Measurements from ENCODE around the gene GUCY1B1. TPM values are rescaled to one million over a fixed set of nuclear protein-coding genes. Genes with fewer than 3 reads are reported as not detected.

GUCY1B1 gene
- total RNA-seq, 2 experiments from 2014 or later = not detected

- no peaks in the 10 kb centered on the region for H3K36me3 ChIP-seq (ENCODE audit: insufficient read depth, low read length)
- H2AFZ ChIP-seq (ENCODE audit: low read length) = no peak overlapping the region
- TF ChIP-seq, protein P1, sequence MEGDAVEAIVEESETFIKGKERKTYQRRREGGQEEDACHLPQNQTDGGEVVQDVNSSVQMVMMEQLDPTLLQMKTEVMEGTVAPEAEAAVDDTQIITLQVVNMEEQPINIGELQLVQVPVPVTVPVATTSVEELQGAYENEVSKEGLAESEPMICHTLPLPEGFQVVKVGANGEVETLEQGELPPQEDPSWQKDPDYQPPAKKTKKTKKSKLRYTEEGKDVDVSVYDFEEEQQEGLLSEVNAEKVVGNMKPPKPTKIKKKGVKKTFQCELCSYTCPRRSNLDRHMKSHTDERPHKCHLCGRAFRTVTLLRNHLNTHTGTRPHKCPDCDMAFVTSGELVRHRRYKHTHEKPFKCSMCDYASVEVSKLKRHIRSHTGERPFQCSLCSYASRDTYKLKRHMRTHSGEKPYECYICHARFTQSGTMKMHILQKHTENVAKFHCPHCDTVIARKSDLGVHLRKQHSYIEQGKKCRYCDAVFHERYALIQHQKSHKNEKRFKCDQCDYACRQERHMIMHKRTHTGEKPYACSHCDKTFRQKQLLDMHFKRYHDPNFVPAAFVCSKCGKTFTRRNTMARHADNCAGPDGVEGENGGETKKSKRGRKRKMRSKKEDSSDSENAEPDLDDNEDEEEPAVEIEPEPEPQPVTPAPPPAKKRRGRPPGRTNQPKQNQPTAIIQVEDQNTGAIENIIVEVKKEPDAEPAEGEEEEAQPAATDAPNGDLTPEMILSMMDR (conservative IDR thresholded peaks at IDR 0.05; ENCODE audit: low read length) = no peak
- TF ChIP-seq EZH2phosphoT487 (IDR thresholded peaks at IDR 0.05; ENCODE audit: borderline replicate concordance, low read depth, low read length) = no peak
- no peaks in the 10 kb centered on the region for H3K9me2 ChIP-seq (ENCODE audit: insufficient read depth, low read length)
- ChIA-PET POLR2A (no interaction called here), CTCF (ENCODE audit: unreplicated experiment) (no interaction called here)
- H3K27ac ChIP-seq (ENCODE audit: low read depth, low read length, poor library complexity, severe bottlenecking) = no peak overlapping the region
- H3K4me3 ChIP-seq (ENCODE audit: low read depth, low read length, poor library complexity, severe bottlenecking) = no peak overlapping the region
- H3K4me2 ChIP-seq (ENCODE audit: low read length) = no peak overlapping the region
- BruUV-seq (replicated peaks) = no TSS peak
- H3K79me2 ChIP-seq (ENCODE audit: insufficient read depth, low read depth, low read length) = no peaks in the 10 kb centered on the region
- no peaks in the 10 kb centered on the region for H3K9me3 ChIP-seq (ENCODE audit: low read length)
- H3K4me1 ChIP-seq (ENCODE audit: insufficient read depth, low read length, poor library complexity, severe bottlenecking) = no peaks in the 10 kb centered on the region
- no peaks in the 10 kb centered on the region for H4K20me1 ChIP-seq (ENCODE audit: insufficient read depth, low read length)
- DNase-seq (ENCODE audit: low spot score) = no peak
- intact Hi-C loops (cut with micrococcal nuclease; ENCODE audit: unreplicated experiment) = no loop called here
Observed at GRCh38 chr4:155761047-155761446, 2.2 kb downstream of the GUCY1B1 start.

DNA sequence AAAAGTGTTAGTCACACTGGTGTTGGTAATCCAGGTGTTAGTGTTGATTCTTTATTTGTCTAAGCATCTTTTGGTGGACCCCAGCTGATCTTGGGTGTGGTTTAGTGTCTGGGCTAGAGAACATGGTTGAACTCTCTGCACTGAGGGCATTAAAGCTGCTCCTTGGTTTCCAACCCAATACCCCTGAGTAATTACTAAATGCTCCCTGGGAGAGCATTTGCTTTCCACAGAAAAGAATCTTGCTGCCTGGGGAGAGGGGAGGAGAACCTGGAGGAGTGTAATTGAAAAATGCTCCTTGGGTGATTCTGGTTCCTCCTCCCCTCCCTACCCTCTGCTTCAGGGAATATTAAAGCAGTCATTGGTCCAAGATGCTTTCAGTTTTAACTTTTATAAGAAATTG is 3.1 kb downstream of the GUCY1B1 start:
- H3K4me2 ChIP-seq (ENCODE audit: low read length) = no peak overlapping the region
- no peaks in the 10 kb centered on the region for H3K4me1 ChIP-seq (ENCODE audit: insufficient read depth, low read length, poor library complexity, severe bottlenecking)
- BruUV-seq (replicated peaks) = no TSS peak
- TF ChIP-seq, protein P1 (conservative IDR thresholded peaks at IDR 0.05; ENCODE audit: low read length) = no peak
- no peak for TF ChIP-seq EZH2phosphoT487 (IDR thresholded peaks at IDR 0.05; ENCODE audit: borderline replicate concordance, low read depth, low read length)
- no peaks in the 10 kb centered on the region for H3K9me2 ChIP-seq (ENCODE audit: insufficient read depth, low read length)
- no peaks in the 10 kb centered on the region for H3K9me3 ChIP-seq (ENCODE audit: low read length)
- ChIA-PET POLR2A (interaction anchor here (0.5 kb wide), 1 partner anchor 707 kb away, joined by 3 read pairs; no protein-coding TSS in a partner anchor), CTCF (ENCODE audit: unreplicated experiment) (no interaction called here)
- no peak for DNase-seq (ENCODE audit: low spot score)
- no peaks in the 10 kb centered on the region for H3K36me3 ChIP-seq (ENCODE audit: insufficient read depth, low read length)
- H3K79me2 ChIP-seq (ENCODE audit: insufficient read depth, low read depth, low read length) = no peaks in the 10 kb centered on the region
- H3K4me3 ChIP-seq (ENCODE audit: low read depth, low read length, poor library complexity, severe bottlenecking) = no peak overlapping the region
- no peak overlapping the region for H2AFZ ChIP-seq (ENCODE audit: low read length)
- H4K20me1 ChIP-seq (ENCODE audit: insufficient read depth, low read length) = no peaks in the 10 kb centered on the region
- intact Hi-C loops (cut with micrococcal nuclease; ENCODE audit: unreplicated experiment) = no loop called here
- no peak overlapping the region for H3K27ac ChIP-seq (ENCODE audit: low read depth, low read length, poor library complexity, severe bottlenecking)

GRCh38 chr4:155762334-155762733 is 3.5 kb downstream of the GUCY1B1 start:
- ChIA-PET POLR2A (interaction anchor here (0.5 kb wide), 1 partner anchor 706 kb away, joined by 3 read pairs; no protein-coding TSS in a partner anchor), CTCF (ENCODE audit: unreplicated experiment) (no interaction called here)
- no peak overlapping the region for H3K4me2 ChIP-seq (ENCODE audit: low read length)
- H3K79me2 ChIP-seq (ENCODE audit: insufficient read depth, low read depth, low read length) = no peaks in the 10 kb centered on the region
- no peaks in the 10 kb centered on the region for H4K20me1 ChIP-seq (ENCODE audit: insufficient read depth, low read length)
- no peak overlapping the region for H2AFZ ChIP-seq (ENCODE audit: low read length)
- intact Hi-C loops (cut with micrococcal nuclease; ENCODE audit: unreplicated experiment) = no loop called here
- H3K36me3 ChIP-seq (ENCODE audit: insufficient read depth, low read length) = no peaks in the 10 kb centered on the region
- no TSS peak for BruUV-seq (replicated peaks)
- no peaks in the 10 kb centered on the region for H3K4me1 ChIP-seq (ENCODE audit: insufficient read depth, low read length, poor library complexity, severe bottlenecking)
- DNase-seq (ENCODE audit: low spot score) = no peak
- H3K9me3 ChIP-seq (ENCODE audit: low read length) = no peaks in the 10 kb centered on the region
- TF ChIP-seq, protein P1 (conservative IDR thresholded peaks at IDR 0.05; ENCODE audit: low read length) = no peak
- no peak for TF ChIP-seq EZH2phosphoT487 (IDR thresholded peaks at IDR 0.05; ENCODE audit: borderline replicate concordance, low read depth, low read length)
- no peak overlapping the region for H3K4me3 ChIP-seq (ENCODE audit: low read depth, low read length, poor library complexity, severe bottlenecking)
- no peaks in the 10 kb centered on the region for H3K9me2 ChIP-seq (ENCODE audit: insufficient read depth, low read length)
- H3K27ac ChIP-seq (ENCODE audit: low read depth, low read length, poor library complexity, severe bottlenecking) = no peak overlapping the region

Data from OCI-LY7 (cell line).